Inferior parietal cortex (tissue), 1 donor: Measurements from ENCODE around the gene LMTK2.

Experiments
- DNase-seq: peaks from one replicate; pipeline ENCODE4 v3.0.0-alpha.2; 2016; ENCODE audit errors: extremely low spot score

Gene LMTK2

DNA sequence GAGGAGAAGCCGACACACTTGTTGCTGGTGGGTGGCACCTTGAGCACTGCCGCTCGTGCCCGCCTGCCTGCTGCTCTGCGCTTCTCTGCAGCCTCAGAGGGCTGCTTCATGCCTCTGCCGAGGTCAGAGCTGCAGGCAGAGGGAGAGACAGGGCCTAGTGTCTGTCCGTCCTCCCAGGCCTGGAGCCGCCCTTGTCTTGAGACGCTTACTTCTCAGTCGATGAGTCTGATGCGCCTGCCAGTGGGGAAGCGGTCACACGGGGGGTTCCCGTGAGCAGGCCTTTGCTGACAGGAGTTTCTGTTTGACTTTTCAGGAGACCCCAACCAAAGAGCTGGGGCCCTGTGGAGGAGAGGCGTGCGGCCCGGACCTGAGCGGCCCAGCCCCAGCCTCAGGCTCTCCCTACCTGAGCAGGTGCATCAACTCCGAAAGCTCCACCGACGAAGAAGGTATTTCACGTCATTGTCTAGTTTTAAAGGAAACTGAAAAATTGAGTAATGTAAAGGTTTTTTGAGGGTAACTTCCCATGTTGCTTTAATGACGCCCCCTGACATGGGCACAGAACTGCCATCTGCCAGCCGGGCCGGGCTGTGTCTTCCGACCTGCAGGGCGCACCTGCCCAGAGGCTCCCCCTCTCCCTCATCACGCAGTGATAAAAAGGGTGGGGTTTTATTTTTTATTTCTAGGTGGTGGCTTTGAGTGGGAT is 96.8 kb downstream of the LMTK2 start:
- DNase-seq: no peak

DNA sequence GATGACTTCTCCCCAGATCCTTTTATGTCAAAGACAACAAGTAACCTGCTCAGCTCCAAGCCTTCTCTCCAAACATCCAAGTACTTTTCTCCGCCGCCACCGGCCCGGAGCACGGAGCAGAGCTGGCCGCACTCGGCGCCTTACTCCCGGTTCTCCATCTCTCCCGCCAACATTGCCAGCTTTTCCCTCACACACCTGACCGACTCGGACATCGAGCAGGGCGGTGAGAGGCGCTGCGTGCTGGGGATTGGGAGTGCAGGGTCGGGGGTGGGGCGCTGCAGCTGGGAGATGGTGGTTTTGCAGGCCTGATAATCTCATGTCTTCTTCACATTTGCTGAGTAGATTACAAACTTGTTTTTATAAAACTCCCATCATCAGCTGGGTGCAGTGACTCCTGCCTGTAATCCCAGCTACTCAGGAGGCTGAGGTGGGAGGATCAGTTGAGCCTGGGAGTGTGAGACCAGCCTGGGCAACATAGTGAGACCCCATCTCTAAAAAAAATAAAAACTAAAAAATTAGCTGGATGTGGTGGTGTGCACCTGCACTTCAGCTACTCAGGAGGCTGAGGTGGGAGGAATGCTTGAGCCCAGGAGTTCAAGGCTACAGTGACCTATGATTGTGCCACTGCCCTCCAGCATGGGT is 97.4 kb downstream of the LMTK2 start:
- DNase-seq: no peak

DNA sequence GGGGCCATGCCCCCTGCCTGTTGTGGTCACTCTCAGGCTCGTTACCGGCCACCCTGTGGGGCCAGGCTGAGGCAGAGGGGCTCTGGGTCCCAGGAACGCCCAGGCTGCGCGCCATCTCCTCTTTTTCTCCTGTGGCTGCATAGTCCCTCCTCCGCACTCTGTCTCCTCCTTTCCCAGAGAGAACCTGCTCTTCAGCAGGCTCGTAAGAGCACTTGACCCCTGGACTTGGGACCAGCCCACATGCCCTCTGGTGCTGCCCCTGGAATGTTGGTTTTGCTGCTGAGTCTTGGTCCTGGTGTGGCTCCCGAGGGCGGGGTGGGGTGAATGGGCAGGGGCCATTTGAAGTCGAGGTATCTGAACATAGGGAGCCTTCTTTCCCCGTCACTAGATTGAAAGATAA is 98.0 kb downstream of the LMTK2 start:
- no peak for DNase-seq

DNA sequence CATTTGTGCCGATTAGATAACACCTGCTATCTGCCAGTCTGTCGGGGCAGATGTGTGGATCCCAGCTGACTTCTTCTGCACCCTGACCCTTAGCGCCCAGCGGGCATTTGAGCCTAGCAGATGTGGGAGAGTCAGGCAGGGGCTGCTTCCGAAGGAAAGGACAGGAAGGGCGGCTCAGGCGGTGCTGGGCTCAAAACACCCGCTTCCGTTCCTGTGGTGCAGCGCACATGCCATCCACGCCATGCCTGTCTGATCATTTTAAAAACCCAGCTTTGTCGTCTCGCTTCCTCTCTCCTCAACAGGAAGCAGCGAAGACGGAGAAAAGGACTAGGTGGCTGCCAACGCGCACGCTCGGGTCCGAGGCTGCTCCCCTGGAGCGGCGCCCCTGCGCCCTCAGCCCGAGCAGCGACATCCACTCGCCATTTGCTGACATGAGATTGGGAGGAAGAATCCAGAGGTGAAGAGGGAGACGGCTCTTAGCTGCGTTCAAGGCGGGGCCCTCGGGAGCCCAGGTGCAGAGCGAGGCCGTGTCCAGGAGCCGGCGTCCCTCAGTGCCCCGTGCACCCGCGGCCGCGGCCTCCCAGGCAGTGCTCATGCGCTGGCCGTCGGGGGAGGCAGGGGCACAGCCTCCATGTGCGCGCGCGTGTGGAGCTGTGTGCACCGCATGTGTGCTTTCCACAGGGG is 98.6 kb downstream of the LMTK2 start:
- DNase-seq: no peak

DNA sequence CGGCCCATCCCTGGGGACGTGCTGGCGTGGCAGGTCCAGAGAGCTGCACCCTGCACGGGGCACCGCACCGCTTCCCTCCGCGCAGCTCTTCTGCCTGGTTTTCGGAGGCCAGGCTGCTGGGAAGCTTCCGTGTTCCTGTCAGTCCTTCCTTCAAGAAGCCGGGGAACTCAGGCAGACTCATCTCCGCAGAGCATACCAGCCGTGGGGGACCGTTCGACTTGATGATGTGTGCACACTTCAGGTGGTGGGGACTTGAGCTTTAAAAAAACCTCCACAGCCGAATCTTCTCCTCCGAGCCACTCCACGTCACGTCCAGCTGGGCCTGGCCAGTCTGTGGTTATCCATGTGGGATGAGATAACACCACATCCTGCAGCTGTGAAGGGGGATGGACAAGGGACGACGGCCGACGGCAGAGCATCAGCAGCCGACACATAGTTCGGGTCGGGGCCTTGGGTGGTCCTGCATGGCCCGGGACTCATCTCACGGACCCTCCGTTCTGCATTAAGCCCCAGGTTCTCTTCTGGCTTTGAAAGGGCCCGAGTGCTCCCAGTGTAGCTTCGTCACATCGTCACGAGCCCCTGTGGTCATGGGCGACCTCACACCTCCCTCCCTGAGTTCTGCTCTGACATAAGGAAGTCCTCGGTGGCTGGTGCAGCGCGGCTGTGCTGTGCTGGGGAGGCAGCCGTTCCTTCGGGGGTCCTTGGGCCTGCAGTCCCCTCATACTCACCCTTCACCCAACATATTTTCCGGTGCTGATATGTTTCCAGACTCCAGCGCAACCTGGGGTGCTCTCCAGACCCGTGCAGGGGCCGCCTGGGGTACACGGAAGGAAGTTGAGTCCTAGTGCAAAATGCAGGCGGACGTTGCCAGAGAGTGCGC is 100.0 kb downstream of the LMTK2 start:
- no peak for DNase-seq

DNA sequence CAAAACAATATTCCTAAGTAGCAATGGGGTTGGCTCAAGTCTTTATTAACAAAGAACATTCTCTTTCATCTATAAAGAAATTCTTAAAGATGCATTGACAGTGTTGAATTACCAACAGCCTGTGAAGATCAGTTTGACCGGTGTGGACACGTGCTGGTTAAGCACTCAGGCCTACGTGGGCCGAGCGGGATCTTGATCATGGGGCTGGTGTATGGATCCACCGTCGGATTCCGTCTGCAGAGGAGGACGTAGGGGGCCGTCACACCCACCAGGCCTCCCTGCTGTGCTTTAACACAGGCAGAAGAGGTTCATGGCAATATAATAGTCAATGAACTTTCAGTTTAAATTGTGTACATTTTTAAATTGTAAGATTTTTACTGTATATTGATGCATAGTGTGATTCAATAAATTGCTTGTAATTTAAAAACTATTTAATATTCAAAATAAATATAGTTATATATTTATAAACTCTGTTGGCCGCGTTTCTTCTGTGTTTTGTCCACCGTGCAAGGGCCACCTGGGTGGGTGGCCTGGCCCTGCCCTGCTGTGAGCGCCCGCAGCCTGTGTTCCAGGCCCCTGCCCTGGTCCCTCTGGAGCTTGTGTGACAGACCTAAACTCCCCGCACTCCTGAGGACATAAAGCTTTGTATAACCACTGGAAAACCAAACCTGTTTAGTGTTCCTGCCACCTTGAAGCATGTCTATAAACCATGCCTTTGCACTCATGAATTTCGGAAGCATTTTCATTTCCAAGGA is 102.7 kb downstream of the LMTK2 start:
- DNase-seq: no peak

DNA sequence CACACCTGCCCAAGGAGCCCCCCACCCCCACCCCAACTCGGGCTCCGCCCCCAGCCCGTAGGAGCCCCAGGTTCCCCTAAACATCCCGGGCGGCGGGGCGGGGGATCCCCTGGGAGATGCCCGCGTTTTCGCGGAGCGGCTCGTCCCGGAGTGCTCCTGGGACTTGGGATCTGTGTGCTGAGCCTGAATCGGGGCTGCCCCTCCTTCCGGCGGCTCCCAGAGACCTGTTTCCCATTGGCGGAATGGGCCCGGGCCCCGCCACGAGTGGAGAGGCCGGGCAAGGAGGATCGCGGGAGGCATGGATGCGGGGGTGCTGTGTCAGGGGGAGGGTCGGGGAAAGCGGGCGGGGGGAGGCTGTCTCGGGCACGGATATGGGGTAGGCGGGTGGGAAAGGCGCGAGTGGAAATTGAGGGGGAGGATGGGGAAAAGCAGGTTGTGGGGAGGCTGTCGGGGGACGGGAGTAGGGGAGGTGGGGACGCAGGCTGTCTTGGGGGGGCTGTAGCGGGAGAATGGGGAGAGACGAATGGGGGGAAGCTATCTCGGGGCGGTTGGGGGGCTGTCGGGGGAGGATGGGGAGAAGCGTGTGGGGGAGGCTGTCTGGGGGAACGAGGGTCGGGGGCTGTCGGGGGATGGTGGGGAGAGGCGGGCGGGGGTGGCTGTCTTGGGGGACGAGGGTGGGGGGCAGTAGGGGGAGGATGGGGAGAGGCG is 104.0 kb downstream of the LMTK2 start:
- DNase-seq: no peak

DNA sequence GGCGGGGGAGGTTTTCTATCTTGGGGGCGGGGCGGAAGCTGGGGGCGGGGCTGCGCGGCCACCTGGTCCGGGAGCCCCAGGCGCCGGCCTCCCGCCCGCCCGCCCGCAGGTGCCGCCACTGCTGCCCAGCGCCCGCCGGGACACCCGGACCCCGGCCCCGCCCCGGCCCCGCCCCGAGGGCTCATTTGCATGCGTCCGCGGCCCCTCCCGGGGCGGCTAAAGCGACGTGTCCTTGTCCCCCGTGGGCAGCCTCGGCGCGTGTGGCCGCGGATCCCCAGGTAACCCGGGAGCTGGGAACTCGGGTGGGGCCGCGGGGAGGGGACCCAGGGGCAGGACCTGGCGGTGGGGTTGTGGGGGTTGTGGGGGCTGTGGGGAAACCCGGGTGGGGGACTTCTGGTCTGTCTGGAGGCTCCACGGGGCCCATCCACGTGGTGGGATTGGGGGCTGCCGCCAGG is 104.6 kb downstream of the LMTK2 start, which contains the start of gene BHLHA15:
Gene BHLHA15, plus strand, starts transcription at position 219 of the 455 bp plus-strand sequence. CDS start 871 bp downstream, outside the sequence.
- DNase-seq: no peak

DNA sequence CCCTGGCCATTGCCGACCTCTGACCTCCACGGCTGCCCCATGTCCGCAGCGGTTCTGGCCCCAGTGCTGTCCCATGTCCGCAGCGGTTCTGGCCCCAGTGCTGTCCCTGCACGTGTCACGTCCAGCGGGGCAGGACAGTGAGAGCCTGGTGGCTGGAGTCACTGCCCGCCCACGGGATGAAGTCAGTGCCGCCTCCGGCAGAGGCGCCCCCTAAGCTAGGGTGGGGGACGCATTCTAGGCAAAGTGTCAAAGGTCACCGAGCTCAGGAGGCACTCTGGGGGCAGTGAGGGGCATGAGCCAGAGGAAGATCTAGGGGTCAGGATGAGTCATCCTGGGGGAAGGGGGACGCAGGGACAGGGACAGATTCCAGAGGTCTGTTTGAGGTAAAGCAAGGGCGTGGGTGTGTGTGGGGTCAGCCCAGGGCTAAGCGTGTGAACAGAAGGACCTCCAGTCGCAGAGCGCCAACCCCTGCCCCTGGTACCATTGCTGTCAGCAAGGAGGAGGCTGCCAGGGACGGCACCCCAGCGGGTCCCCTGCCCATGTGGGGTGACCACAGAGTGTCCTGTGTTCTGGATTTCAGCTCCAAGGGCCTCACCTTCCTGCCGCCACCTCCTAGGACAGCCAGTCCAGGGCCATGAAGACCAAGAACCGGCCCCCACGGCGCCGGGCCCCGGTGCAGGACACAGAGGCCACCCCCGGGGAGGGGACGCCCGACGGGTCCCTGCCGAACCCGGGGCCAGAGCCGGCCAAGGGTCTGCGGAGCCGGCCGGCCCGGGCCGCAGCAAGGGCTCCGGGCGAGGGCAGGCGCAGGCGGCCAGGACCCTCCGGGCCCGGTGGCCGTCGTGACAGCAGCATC is 105.2 kb downstream of the LMTK2 start:
- DNase-seq: no peak

DNA sequence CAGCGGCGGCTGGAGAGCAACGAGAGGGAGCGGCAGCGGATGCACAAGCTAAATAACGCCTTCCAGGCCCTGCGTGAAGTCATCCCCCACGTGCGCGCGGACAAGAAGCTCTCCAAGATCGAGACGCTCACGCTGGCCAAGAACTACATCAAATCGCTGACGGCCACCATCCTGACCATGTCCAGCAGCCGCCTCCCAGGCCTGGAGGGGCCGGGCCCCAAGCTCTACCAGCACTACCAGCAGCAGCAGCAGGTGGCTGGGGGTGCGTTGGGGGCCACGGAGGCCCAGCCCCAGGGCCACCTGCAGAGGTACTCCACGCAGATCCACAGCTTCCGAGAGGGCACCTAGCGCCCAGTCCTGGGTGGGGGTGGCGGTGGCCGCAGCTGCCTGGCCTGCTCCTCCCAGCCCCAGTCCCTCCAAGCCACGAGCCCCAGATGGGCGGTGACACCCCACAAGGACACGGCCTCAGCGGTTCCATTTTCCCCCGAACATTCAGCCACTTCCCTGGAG is 105.9 kb downstream of the LMTK2 start:
- DNase-seq: no peak

DNA sequence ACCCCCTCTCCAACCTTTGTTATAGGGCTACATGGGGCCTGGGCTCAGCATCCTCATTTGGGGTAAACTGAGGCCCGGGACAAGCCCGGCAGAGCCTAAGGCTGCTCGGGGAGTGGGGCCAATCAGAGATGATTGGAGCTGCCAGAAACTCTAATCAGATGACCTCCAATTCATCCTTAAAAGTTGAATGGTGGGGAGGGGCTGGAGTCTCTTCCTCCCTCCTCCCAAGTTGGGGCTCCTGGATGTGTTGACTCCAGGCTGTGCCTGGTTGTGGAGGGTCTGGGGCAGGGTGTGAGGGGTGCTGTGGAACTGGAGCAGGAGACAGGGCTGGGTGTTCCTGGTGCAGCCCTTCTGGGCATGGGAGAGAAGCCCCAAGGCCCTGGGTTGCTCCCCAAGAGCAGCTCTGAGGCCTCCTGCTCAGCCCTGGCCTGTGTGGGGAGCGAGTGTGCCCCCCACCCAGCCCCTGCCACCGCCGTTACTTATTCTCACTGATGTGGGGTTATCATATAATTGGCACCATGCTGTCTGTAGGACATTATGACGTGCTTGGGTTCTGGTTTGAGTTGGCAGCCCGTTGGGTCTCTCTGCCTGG is 106.7 kb downstream of the LMTK2 start:
- DNase-seq: no peak

DNA sequence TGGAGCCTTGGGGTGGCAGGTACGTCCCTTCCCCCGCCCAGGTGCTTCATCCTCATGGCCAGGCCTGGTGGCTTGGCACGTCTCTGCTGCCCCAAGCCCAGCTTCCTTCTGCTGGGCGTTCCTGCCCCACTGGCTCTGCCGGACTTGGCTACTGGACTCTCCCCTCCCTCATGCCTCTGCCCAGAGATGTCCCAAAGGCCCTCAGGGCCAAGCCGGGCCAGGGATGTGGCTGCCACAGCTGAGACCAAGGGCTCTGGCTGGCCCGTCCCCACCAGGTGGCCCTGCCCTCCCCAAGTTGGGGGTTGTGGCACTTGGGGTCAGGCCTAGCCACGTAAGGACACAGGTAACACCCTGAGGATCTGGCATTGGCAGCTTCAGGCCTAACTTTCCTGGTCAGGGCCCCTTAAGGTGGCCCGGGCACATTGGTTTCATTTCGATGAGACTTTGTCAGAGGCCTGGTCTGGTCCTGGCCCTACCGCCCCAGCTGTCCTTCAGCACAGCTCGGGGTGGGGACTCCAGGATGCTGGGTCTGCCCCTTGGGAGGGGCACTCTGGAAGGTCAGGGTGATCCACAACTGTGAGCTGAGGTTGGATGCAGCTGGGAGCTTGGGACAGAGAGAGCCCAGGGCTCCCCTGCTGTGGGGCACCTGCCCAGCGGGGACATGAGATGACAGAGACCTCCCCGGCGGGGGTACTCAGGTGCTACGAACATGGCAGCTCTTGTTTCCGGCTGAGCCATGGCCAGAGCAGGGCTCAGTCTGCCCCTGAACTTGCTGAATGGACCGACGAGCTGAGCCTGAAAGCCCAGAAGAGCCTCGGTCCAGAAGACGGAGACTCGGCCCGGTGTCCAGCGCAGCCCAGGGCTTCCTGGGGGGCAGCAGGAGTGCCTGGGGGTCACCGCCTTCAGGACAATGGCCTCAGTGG is 107.5 kb downstream of the LMTK2 start:
- DNase-seq: no peak

DNA sequence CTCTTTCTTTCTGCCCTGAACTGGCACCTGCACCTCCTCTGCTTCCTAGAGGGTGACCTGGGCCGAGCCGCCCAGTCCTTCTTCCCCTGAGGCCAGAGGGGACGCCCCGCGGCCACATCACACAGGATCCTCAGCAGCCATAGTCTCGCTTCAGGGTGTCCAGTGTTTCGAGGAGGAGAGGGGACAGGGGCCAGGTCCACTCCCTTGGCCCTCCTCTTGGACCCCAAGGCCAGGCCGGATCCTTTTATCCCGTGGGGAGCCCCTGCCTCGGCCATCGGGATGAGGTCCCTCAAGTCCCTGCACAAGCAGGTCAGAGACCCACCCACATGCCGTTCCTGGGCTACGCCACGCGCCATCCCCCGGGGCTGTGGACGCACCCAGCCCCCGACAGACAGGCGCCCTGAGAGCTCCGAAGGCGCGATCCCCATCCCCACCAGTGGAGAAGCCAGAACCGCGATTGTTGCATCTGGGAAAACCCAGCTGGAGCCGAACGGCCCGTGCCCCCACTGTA is 108.2 kb downstream of the LMTK2 start:
- DNase-seq: no peak

DNA sequence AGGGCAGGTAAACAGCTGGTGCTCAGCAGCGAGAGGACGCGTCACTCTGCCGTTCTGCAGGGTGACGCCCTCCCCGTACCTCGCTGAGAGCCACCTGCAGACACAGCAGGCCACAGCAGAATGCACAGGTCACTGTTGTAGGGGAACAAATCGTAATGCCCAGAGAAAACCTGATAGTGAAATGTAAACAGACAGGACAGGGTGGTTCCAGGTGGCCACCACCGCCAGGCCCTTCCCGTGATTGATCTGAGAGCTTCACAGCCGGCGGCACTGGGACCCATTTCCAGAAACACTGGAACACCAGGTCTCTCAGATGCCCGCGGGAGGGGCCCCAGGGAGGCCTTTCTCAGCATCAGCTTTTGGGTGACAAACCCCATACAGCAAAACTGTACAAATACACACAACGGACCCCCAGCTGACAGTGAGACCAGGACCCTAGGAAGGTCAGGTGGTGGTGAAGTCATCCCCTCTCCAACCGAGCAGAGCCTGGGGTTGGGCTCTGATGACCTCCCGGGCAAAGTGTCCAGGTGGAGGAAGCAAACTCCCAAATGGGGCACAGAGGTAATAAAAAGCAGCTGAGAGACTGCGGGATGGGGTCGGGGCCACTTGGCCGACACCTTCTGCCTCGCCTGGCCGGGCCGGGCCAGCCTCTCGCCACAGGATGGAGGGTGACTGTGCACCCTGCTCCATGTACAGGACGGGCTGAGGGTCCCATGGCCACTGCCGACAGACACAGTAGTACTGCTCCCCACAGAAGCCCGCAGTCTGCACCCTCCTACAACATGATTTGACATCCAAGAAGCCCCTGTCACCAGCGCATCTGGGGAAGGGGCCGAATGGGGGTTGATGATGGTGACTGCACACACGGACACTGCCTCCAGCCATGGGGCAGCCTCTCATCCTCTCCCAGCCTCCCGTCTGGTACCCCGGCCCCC is 109.2 kb downstream of the LMTK2 start:
- DNase-seq: no peak

DNA sequence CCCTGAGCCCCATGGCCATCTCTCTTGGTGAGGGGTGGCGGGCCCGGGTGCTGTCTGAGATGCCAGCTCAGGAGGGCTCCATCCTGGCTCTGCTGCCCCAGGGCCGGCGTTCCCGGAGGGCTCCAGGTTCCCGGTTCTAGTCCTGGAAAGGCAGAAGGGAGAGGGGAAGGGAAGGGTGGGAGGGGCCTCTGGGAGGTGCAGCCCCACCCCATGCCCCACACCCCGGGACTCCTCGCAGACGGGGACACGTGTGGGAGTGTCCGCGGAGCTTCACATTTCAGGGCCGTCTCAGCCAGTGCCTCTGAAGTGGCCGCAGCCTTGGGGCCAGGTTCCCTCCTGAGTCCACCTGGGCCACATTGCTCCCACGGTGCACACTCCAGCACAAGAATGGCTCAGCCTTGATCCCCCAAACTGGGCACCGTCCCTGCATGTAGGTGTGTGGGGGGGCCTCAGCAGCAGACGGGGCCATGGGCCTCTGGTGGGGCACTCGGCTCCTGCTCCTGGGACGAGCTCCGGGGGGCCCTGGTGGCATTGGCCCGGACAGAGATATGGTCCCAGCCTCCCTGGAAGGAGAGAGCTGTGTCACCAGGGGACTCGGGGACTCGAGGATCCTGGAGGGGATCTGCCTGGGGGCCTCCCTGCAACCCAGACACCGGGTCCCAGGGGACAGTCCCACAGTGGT is 110.4 kb downstream of the LMTK2 start:
- no peak for DNase-seq
